HL-60 (cell line): Measurements from ENCODE around the gene ULK2.

ENCODE experiments used
- DNase-seq, 2 experiments: peaks; one replicate each; pipeline ENCODE4 v3.0.0-alpha.2; 2010 to 2020; ENCODE audit warnings: low read depth in 1 of 2, low spot score in 1 of 2
- H3K27ac ChIP-seq: fragments of 250-450 bp; sonication (Bioruptor Pico); replicated peaks from 2 replicates; pipeline ENCODE4 v1.5.1; 2020; ENCODE audit warnings: mild to moderate bottlenecking, moderate library complexity
- H3K27me3 ChIP-seq: fragments of 250-450 bp; sonication (Bioruptor Pico); 2 replicates; pipeline ENCODE4 v1.5.1; 2021; ENCODE audit warnings: mild to moderate bottlenecking, moderate library complexity; ENCODE audit not compliant: insufficient read depth, poor library complexity, severe bottlenecking
- H3K4me3 ChIP-seq: replicated peaks from 2 replicates; pipeline ENCODE4 v1.5.1; 2011; ENCODE audit warnings: mild to moderate bottlenecking, control low read depth, low read length; ENCODE audit not compliant: insufficient read depth
- GABPA ChIP-seq: IDR thresholded peaks from 2 replicates; pipeline ENCODE4 v1.6.1; 2012; ENCODE audit warnings: low read depth
- POLR2AphosphoS5 ChIP-seq: IDR thresholded peaks from 2 replicates; pipeline ENCODE4 v1.6.1; 2012; ENCODE audit warnings: low read depth
- REST ChIP-seq: IDR thresholded peaks from 2 replicates; pipeline ENCODE4 v1.6.1; 2012; ENCODE audit warnings: low read depth; ENCODE audit not compliant: insufficient replicate concordance
- SPI1 ChIP-seq: IDR thresholded peaks from 2 replicates; pipeline ENCODE4 v1.6.1; 2012; ENCODE audit warnings: low read depth, mild to moderate bottlenecking, borderline replicate concordance
- TF ChIP-seq, protein P1 (sequence below): IDR thresholded peaks from one replicate; pipeline ENCODE4 v1.5.1; 2011; ENCODE audit warnings: low read length, control low read depth, inconsistent platforms; ENCODE audit not compliant: insufficient read depth

Gene ULK2

DNA sequence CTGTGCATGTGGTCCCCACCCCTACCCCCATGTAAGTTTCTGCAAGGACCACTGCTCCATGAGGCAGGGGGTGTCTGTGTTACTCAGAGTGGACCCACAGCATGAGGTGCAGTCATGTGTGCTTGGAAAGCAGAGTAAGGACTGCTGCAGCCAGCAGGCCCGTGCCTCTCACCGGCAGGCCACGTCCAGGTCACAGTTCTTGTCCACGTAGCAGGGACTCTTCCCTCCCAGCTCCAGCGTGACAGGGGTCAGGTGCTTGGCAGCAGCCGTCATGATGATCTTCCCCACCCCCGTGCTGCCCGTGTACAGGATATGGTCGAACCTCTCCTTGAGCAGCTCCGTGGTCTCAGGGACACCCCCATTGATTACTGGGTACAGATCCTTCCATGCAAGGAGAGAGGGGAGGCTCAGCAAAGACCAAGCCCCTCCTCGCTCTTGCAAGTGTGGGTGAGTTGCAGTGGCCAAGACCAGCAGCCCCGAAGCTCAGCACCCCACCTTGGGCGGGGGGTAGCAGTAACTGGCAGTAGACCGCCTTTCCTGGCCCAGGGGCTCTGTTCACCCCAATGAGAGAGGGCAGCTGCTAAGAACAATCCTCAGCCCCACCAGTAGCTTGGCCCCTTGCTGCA, 125.8 kb downstream of the ULK2 start:
- H3K4me3 ChIP-seq, result no peak overlapping the region
- no peak for DNase-seq
- TF ChIP-seq GABPA (no peak), POLR2AphosphoS5 (no peak), REST (no peak), SPI1 (no peak)
- TF ChIP-seq, protein P1, sequence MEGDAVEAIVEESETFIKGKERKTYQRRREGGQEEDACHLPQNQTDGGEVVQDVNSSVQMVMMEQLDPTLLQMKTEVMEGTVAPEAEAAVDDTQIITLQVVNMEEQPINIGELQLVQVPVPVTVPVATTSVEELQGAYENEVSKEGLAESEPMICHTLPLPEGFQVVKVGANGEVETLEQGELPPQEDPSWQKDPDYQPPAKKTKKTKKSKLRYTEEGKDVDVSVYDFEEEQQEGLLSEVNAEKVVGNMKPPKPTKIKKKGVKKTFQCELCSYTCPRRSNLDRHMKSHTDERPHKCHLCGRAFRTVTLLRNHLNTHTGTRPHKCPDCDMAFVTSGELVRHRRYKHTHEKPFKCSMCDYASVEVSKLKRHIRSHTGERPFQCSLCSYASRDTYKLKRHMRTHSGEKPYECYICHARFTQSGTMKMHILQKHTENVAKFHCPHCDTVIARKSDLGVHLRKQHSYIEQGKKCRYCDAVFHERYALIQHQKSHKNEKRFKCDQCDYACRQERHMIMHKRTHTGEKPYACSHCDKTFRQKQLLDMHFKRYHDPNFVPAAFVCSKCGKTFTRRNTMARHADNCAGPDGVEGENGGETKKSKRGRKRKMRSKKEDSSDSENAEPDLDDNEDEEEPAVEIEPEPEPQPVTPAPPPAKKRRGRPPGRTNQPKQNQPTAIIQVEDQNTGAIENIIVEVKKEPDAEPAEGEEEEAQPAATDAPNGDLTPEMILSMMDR, result no peak
- H3K27ac ChIP-seq, result no peak overlapping the region
- no peaks in the 10 kb centered on the region for H3K27me3 ChIP-seq

GRCh38 chr17:19740933-19741332, 126.8 kb downstream of the ULK2 start:
- Histone ChIP-seq H3K27me3 (no peaks in the 10 kb centered on the region), H3K4me3 (no peak overlapping the region), H3K27ac (no peak overlapping the region)
- TF ChIP-seq, protein P1, result no peak
- TF ChIP-seq POLR2AphosphoS5 (no peak), REST (no peak), GABPA (no peak), SPI1 (no peak)
- DNase-seq, result no peak

GRCh38 chr17:19739241-19740201, 128.2 kb downstream of the ULK2 start:
- H3K27me3 ChIP-seq, result no peaks in the 10 kb centered on the region
- H3K4me3 ChIP-seq, result no peak overlapping the region
- no peak for DNase-seq
- H3K27ac ChIP-seq, result no peak overlapping the region
- no peak for TF ChIP-seq POLR2AphosphoS5
- TF ChIP-seq SPI1, result no peak
- TF ChIP-seq REST, result no peak
- TF ChIP-seq, protein P1, result no peak
- no peak for TF ChIP-seq GABPA
